NCI-H1048 (cell line): Measurements from ENCODE around the gene TAC4.
"Not testable (repeated sequence)": the region's sequence is repeated elsewhere in the genome, so short reads cannot be mapped to it uniquely, and the experiment has no call there.

ENCODE experiments used
- DNase-seq: peaks from one replicate; lab custom pipeline; 2025; lab: John Stamatoyannopoulos, UW

The TAC4 gene

GRCh38 chr17:49842371-49842770 is 5.5 kb downstream of the TAC4 start:
- no peak for DNase-seq

DNA sequence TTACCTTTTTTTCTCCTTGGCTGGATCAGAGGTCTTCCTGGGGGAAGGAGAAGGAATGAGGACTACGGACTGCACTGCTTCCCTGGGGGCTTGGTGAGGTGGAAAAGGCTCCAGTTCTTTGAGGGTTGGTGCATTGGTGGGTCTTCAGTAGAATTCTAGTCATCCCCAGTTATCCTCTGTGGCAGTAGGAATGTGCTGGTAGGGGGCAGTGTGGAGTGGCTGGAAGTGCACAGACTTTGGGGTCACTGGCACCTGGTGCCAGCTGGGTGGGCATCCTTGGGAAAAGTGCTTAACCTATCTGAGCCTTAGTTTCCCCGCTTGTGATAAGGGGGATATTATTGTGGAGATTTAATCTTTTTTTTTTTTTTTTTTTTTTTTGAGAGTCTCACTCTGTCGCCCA is 6.3 kb downstream of the TAC4 start:
- no peak for DNase-seq

DNA sequence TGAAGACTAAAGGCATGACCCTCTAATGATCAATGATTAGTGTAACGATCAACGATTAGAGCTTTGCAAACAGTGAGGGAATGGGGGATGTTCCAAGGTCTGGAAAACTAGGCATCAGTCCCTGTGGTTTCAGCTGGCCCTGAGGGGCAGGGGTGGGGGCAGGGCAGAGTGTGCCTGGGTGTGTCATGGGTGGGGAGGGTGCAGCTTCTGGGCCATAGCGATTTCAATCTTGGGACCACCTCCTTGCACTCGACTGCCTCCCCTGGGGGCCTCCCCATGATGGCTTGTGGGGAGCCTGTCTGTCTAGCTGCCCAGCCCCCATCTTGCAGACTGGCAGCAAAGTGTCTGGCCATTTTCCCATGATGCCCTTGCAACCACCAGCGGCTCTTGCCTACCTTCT is 8.4 kb downstream of the TAC4 start:
- DNase-seq: no peak

GRCh38 chr17:49836111-49837030 is 11.5 kb downstream of the TAC4 start:
- no peak for DNase-seq

DNA sequence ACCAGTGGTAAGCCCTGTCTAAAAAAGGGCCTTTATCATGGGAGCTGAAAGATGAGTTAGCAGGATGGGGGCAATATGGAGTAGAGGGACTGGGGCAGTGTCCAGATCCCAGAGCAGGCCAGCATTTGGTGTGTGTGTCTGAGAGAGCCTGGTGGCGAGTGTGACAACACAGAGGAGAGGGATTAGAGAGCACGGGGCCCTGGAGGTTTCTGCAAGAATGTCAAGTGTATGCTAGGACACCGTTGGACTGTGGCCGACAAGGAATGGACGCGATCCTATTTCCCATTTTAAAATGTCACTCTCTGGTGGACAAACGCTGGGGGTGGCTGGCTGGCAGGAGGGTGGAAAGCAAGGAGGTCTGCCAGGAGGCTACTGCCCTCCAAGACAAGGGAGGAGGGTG is 12.4 kb downstream of the TAC4 start:
- no peak for DNase-seq

DNA sequence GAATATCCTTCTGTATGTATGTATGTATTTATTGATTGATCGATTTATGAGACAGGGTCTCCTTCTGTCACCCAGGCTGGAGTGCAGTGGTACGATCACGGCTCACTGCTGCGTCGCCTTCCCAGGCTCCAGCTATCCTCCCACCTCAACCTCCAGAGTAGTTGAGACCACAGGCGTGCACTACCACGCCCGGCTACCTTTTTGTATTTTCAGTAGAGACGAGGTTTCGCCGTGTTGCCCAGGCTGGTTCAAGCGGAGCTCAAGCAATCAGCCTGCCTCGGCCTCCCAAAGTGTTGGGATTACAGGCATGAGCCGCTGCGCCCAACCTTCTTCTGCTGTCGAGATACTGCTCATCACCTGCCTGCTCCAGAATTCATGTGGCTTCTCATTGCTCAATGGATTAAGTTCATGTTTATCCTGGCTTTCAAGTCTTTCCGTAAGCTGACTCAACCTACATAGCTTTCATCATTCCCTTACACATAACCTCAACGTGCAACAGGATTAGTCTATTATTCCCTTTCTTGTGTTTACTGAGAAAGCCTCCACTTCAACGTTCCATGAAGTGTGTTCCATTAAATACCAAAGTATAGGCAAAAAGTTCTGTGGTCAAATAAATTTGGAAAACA is 13.6 kb downstream of the TAC4 start:
- DNase-seq: no peak

GRCh38 chr17:49832840-49833599 is 14.8 kb downstream of the TAC4 start:
- DNase-seq: no peak

DNA sequence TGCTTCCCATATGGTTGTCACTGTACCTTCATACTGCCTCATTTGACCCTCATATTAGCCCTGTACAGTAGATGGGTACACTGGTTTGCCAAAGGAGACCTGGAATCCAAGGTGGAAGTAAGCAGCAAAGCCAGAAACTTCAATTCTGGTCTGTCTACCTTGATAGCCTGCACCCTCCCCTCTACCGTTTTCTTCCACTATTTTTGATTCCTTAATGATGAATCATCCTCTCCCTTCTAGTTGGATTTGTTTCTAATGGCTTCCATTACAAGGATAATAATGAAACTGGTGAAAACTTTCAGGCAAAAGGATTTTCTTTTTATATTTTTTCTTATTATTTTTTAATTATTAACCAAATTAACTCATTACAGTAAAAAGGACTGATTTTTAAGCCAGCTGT is 17.3 kb downstream of the TAC4 start:
- DNase-seq: no peak

GRCh38 chr17:49829026-49829425 is 18.8 kb downstream of the TAC4 start:
- DNase-seq: no peak

- DNase-seq: not testable (repeated sequence)
Observed at GRCh38 chr17:49828325-49828724, 19.5 kb downstream of the TAC4 start.

DNA sequence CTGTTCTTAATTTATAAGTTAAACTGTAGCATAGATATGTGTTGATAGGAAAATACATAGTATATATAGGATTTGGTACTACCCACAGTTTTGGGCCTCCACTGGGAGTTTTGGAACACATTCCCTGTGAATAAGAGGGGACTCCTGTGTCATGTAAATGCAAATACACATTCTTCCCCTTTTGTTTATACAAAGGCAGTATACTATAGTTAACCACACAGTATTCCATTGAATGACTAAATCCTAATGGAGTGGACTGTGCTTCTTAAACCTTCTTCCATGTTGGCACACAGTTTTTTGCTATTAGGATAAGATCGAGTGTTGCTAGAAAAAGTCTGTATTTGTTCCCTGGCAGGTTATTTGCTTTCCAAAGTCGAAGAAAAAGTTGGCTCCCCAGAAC is 22.2 kb downstream of the TAC4 start:
- DNase-seq: no peak

DNA sequence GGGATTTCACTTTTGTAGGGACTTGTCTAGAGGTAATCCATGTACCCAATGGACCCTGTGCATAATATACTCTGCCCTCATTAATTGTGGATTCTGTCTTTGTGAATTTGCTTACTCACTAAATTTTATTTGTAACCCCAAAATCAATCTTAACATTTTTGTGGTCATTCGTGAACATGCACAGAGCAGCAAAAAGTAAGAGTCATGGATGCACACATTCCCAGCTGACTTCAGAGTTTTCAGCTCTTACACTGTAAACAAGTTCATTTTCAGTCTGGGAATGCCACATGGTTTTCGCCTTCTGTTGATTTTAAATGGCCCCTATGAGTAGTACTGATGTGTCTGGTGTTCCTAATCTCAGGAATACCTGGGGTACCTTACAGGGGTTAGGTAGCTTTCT is 24.3 kb downstream of the TAC4 start:
- DNase-seq: no peak

DNA sequence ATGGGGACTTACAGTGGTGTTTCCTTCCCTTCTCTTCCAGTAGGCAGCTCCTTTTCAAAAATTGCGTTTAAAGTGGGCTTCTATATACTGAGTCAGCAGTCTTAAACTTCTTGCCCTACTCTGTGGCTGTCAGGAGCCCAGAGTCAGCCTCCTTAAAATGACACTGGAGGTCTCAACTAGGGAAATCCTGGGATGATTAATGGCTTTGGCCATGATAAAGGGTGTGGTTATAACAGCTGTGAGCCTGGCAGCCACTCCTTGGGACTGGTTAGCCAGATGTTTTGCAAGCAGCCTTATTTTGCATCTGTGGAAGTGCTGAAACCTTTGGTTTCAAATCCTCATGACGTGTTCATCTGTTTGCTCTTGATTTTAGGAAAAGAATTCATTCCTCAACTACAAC is 25.0 kb downstream of the TAC4 start:
- no peak for DNase-seq

GRCh38 chr17:49821916-49822315 is 26.0 kb downstream of the TAC4 start:
- no peak for DNase-seq

GRCh38 chr17:49821466-49821865 is 26.4 kb downstream of the TAC4 start:
- DNase-seq: no peak

DNA sequence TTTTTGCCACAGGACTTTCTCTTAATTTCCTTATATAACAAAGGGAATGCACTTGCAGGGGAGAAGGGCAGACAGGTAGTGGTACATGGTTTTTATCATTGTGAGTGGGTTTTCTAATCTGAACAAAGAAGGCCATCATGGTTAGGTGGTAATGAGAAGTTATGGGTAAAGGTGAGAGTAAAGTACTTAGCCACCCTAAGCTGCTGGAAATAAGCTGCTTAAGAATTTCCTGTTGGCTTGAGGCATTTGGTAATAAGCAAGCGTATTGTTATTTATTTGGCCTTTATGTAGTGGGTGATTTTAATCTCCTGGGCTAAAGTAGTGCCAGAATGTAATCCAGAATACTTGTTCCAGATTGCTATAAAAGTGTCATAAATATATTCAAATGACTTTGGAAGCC is 27.1 kb downstream of the TAC4 start:
- DNase-seq: no peak

GRCh38 chr17:49819651-49820050 is 28.2 kb downstream of the TAC4 start:
- DNase-seq: no peak

DNA sequence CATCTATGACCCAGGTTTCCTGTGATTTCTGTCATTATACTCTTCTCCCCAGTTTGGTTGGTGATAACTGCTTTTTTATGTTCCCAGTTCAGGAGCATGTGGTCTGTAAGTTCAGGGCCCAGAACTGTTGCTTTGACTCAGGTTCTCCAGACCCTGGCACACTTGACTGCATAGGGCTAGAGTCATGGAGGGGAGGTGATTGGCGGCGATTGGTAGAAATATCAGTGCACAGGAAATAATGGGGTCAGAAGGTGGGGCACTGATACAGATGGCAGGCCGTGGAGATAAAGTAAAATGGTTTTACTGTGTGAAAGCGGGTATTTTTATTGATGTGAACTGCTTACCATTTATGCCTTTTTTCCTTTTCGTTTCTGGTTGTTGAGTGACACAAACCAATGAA is 28.7 kb downstream of the TAC4 start:
- DNase-seq: no peak

DNA sequence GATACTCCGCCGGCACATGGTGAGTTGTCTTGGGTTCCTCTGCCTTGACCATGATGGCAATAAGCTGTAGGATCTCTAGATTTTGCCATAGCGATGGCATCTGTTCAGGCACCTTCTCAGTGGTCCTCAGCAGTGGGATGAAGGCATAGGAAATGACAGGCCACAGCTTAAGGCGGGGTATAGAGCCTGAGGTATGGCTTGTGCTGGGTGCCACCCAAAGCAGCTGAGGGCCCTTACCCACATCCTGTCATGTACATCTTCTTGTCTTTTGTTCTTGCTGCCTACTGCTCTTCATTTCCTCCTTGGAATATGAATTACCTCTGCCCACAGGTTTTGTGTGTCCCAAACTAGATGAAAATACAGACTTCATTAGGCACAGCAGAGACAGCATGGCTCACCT is 29.9 kb downstream of the TAC4 start:
- DNase-seq: no peak

DNA sequence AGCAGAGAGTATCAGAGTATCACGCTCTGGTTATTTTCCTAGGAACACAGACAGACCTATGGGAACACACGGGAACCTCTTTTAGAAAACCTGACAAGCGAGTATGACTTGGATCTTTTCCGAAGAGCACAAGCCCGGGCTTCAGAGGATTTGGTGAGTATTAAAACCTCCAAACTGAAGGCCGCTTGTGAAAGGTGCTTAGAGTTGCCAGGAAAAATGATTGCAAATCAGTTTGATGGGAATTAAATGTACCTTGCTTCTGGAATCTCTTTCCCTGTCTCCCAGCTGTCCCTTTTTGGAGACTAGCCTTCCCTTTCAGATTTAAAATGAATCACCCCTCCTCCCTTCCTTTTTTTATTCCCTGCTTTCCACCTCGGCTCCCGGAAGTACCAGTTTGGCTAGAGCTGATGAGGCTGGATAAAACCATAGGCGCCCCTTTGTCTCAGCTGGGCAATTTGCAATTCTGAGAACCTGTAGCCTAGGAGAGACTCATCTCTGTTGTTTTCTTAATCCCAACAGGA is 32.0 kb downstream of the TAC4 start:
- DNase-seq: peak; percentile 37

- no peak for DNase-seq
Observed at GRCh38 chr17:49814781-49815529, 32.9 kb downstream of the TAC4 start.

DNA sequence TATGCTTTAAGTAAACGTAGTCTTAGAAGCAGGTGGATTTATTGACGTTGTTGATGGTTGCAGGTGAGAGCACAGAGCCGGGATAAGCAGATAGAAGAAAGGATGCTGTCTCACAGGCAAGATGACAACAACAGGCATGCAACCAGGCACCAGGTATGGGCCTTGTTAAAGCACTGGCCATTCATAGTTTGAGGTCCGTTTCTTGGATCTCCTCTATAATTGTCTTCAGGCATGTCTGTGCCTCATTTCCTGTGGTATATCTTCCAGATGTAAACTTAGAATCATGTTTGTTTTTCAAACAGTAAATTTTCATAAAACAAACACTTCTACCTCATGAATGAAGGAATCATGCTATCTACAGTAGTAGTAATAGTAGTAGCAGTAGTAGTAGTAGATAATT is 38.8 kb downstream of the TAC4 start:
- no peak for DNase-seq
